ENCODE data around the gene DCLRE1B. TPM values are rescaled to one million over a fixed set of nuclear protein-coding genes. Genes with fewer than 3 reads are reported as not detected.

The DCLRE1B gene
- total and polyA plus RNA-seq, 9 of the 15 experiments (the other 6 are each of a cell fraction or from before 2014, with no cell fraction given) = 10.6 to 28.8 (median 17.2) TPM

- TF ChIP-seq POLR2H (tag; IDR thresholded peaks at IDR 0.05; ENCODE audit: low read depth) = peak; percentile 24; the same call in 1 of the 2 replicates
- TF ChIP-seq ZNF316 (IDR thresholded peaks at IDR 0.05) = no peak
- TF ChIP-seq CEBPZ (IDR thresholded peaks at IDR 0.05; ENCODE audit: borderline replicate concordance, low read depth, low read length) = no peak
- no peak for TF ChIP-seq ZNF507 (tag; conservative IDR thresholded peaks at IDR 0.05)
- TF ChIP-seq CTCFL (IDR thresholded peaks at IDR 0.05; ENCODE audit: borderline replicate concordance, insufficient read depth, low read depth, low read length, poor library complexity, severe bottlenecking) = no peak
- no peak for TF ChIP-seq CLOCK (CRISPR knock-in tag; IDR thresholded peaks at IDR 0.05; ENCODE audit: borderline replicate concordance)
- TF ChIP-seq ARID2 (IDR thresholded peaks at IDR 0.05) = no peak
- TF ChIP-seq ZNF780A (CRISPR knock-in tag; IDR thresholded peaks at IDR 0.05) = no peak
- peak; percentile 81; the same call in 1 of the 2 replicates for TF ChIP-seq ZBTB33 (CRISPR knock-in tag; IDR thresholded peaks at IDR 0.05)
- TF ChIP-seq KLF1 (tag; IDR thresholded peaks at IDR 0.05) = peak; percentile 80
- TF ChIP-seq ZNF134 (CRISPR knock-in tag; conservative IDR thresholded peaks at IDR 0.05) = no peak
- peak; percentile 84 for TF ChIP-seq ZNF766 (CRISPR knock-in tag; conservative IDR thresholded peaks at IDR 0.05)
- peak; percentile 77 for TF ChIP-seq PKNOX1 (IDR thresholded peaks at IDR 0.05)
- peak; percentile 3 to 10; a peak in 1 of 4 replicates for TF ChIP-seq RAD21 (CRISPR knock-in tag; conservative IDR thresholded peaks at IDR 0.05 in 1 of 2, IDR thresholded peaks at IDR 0.05 in 1 of 2)
- no peak for TF ChIP-seq ZNF699 (CRISPR knock-in tag; IDR thresholded peaks at IDR 0.05; ENCODE audit: insufficient replicate concordance)
Observed at GRCh38 chr1:113928941-113929749, 24.0 kb downstream of the DCLRE1B start, which contains the start of gene HIPK1 (continued).

All from K562 (cell line).